Endodermal cell (in vitro differentiated cells): ENCODE measurements around the gene ZNF785. TPM values are rescaled to one million over a fixed set of nuclear protein-coding genes. Genes with fewer than 3 reads are reported as not detected.

ENCODE experiments used
- DNase-seq: peaks from one replicate; pipeline ENCODE4 v3.0.0-alpha.2; 2017
- H3K27ac ChIP-seq: 2 replicates; pipeline ENCODE4 v1.5.1; 2013; ENCODE audit warnings: mild to moderate bottlenecking, low read depth, low read length, moderate library complexity
- H3K27me3 ChIP-seq: 2 replicates; pipeline ENCODE4 v1.6.1; 2013; ENCODE audit warnings: mild to moderate bottlenecking, low read length, moderate library complexity; ENCODE audit not compliant: insufficient read depth, control insufficient read depth, poor library complexity, severe bottlenecking
- H3K36me3 ChIP-seq: 2 replicates; pipeline ENCODE4 v1.7.0; 2013; ENCODE audit warnings: mild to moderate bottlenecking, low read length, moderate library complexity; ENCODE audit not compliant: control insufficient read depth, insufficient read depth
- H3K4me1 ChIP-seq: one replicate; pipeline ENCODE4 v1.7.0; 2013; ENCODE audit warnings: low read length; ENCODE audit not compliant: control insufficient read depth, insufficient read depth
- H3K4me3 ChIP-seq: 2 replicates; pipeline ENCODE4 v1.5.1; 2013; ENCODE audit warnings: mild to moderate bottlenecking, low read length, moderate library complexity
- H3K9ac ChIP-seq: 2 replicates; pipeline ENCODE4 v1.6.1; 2013; ENCODE audit warnings: mild to moderate bottlenecking, low read length, moderate library complexity; ENCODE audit not compliant: poor library complexity, severe bottlenecking; ENCODE audit errors: extremely low read depth
- H3K9me3 ChIP-seq: 2 replicates; pipeline ENCODE4 v1.6.1; 2013; ENCODE audit warnings: mild to moderate bottlenecking, low read length, moderate library complexity; ENCODE audit not compliant: control insufficient read depth
- H3K27ac Mint-ChIP-seq: 2 replicates; pipeline ENCODE4 v1.8.0; 2020; ENCODE audit warnings: mixed read lengths
- H3K27me3 Mint-ChIP-seq: 2 replicates; pipeline ENCODE4 v1.8.0; 2021; ENCODE audit warnings: mild to moderate bottlenecking, mixed read lengths; ENCODE audit not compliant: insufficient read depth
- H3K36me3 Mint-ChIP-seq: 2 replicates; pipeline ENCODE4 v1.8.0; 2020; ENCODE audit warnings: low read depth, mixed read lengths
- H3K4me1 Mint-ChIP-seq: 2 replicates; pipeline ENCODE4 v1.8.0; 2020; ENCODE audit warnings: mixed read lengths
- H3K4me3 Mint-ChIP-seq: 2 replicates; pipeline ENCODE4 v1.8.0; 2020; ENCODE audit warnings: mild to moderate bottlenecking, moderate library complexity, mixed read lengths
- H3K9me3 Mint-ChIP-seq: 2 replicates; pipeline ENCODE4 v1.8.0; 2020; ENCODE audit warnings: mild to moderate bottlenecking, mixed read lengths
- WGBS, 2 experiments: methylation state at CpG; one replicate each; pipeline versions ENCODE4 v1.1.5 to v1.1.7; 2013; ENCODE audit warnings: missing lambda C conversion rate in 2 of 2, mixed read lengths in 1 of 2; ENCODE audit not compliant: insufficient coverage in 1 of 2, insufficient read length in 1 of 2; 5-methylcytosine and 5-hydroxymethylcytosine counted together
- total RNA-seq, 2 donors: library from RNA; stranded (reverse); fragmentation: NEBNext Ultra II Directional in 1 of 2; extraction: Animal tissue kit (Norgen Biotek cat#: 25700) in 1 of 2; gene quantifications; 2 replicates in 1 of 2; 3 replicates in 1 of 2; pipeline ENCODE4 v1.2.1, GENCODE V29; 2021
- TF ChIP-seq, protein P1 (sequence below): fragments of 200-600 bp; sonication (generic); conservative IDR thresholded peaks from 2 replicates; pipeline ENCODE4 v1.5.0; 2021; ENCODE audit warnings: antibody characterized with exemption, mild to moderate bottlenecking

Gene ZNF785
- total RNA-seq, 2 donors from 2014 or later: 22.5 to 24.0 TPM

- Histone ChIP-seq H3K9ac (no peak overlapping the region), H3K4me3 (no peak overlapping the region)
- 57 to 65% methylated on average over 8 to 16 of the region's 18 CpGs for WGBS, 2 experiments
These were observed 43.4 kb upstream of the ZNF785 start for GRCh38 chr16:30628628-30629540.

GRCh38 chr16:30626236-30626635, 40.7 kb upstream of the ZNF785 start:
- no peak overlapping the region for H3K9ac ChIP-seq
- DNase-seq: no peak
- Mint-ChIP-seq H3K27me3 (peaks cover 37% of the 10 kb centered on the region), H3K4me3 (no peak overlapping the region), H3K27ac (no peak overlapping the region), H3K36me3 (no peaks in the 10 kb centered on the region), H3K9me3 (peaks cover 5% of the 10 kb centered on the region), H3K4me1 (no peaks in the 10 kb centered on the region)
- H3K27ac ChIP-seq: no peak overlapping the region
- H3K27me3 ChIP-seq: peaks cover 13% of the 10 kb centered on the region
- H3K4me1 ChIP-seq: no peaks in the 10 kb centered on the region
- TF ChIP-seq, protein P1, sequence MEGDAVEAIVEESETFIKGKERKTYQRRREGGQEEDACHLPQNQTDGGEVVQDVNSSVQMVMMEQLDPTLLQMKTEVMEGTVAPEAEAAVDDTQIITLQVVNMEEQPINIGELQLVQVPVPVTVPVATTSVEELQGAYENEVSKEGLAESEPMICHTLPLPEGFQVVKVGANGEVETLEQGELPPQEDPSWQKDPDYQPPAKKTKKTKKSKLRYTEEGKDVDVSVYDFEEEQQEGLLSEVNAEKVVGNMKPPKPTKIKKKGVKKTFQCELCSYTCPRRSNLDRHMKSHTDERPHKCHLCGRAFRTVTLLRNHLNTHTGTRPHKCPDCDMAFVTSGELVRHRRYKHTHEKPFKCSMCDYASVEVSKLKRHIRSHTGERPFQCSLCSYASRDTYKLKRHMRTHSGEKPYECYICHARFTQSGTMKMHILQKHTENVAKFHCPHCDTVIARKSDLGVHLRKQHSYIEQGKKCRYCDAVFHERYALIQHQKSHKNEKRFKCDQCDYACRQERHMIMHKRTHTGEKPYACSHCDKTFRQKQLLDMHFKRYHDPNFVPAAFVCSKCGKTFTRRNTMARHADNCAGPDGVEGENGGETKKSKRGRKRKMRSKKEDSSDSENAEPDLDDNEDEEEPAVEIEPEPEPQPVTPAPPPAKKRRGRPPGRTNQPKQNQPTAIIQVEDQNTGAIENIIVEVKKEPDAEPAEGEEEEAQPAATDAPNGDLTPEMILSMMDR: no peak
- WGBS, 2 experiments: 93 to 95% methylated on average over 7 to 9 of the region's 9 CpGs
- no peaks in the 10 kb centered on the region for H3K36me3 ChIP-seq
- H3K4me3 ChIP-seq: no peak overlapping the region
- H3K9me3 ChIP-seq: no peaks in the 10 kb centered on the region

More at GRCh38 chr16:30628628-30629540, 43.4 kb upstream of the ZNF785 start:
- Histone ChIP-seq H3K4me1 (no peaks in the 10 kb centered on the region), H3K36me3 (no peaks in the 10 kb centered on the region), H3K9me3 (no peaks in the 10 kb centered on the region), H3K27me3 (peaks cover 5% of the 10 kb centered on the region), H3K27ac (no peak overlapping the region)
- H3K4me3 Mint-ChIP-seq: no peak overlapping the region
- peaks cover 2% of the 10 kb centered on the region for H3K9me3 Mint-ChIP-seq
- H3K36me3 Mint-ChIP-seq: no peaks in the 10 kb centered on the region
- H3K27me3 Mint-ChIP-seq: peaks cover 16% of the 10 kb centered on the region
- H3K4me1 Mint-ChIP-seq: no peaks in the 10 kb centered on the region
- TF ChIP-seq, protein P1: peak; percentile 92
- H3K27ac Mint-ChIP-seq: no peak overlapping the region
- DNase-seq: peak; percentile 96

DNA sequence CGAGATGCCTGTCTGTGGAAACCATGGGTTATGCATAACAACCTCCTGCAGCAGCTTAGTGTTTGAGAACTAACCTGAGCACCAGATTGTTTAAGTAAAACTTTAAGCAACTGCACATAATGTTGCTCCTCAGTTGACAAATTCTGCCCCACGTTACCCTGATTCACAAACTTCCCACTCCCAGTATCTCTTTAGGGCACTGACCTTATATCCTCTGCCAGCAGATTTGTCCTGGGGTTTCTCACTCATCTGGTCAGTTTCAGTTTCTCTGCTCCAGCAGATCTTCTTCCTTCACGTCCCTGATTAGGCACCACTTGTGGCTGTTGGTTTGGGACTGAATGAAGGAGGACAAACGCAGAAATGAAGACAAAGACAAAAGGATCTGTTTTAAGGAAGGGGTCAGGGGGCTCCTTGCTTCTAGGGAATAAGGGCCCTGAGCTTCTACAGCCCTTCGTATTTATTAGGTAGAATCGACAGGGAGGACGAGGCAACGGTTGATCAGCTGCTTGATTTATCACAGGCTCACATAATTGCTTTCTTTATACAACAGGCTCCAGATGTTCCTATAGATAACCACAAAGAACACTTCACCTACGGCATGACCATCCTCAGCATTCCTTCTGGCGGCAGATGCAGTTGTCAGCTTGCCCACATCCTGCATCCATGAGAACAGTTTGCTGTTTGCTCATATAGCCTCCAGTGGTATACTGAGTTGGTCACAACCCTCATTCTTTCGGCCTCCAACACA, 38.2 kb upstream of the ZNF785 start:
- Mint-ChIP-seq H3K9me3 (peaks cover 8% of the 10 kb centered on the region), H3K4me3 (no peak overlapping the region), H3K4me1 (no peaks in the 10 kb centered on the region), H3K27me3 (peaks cover 38% of the 10 kb centered on the region), H3K27ac (no peak overlapping the region), H3K36me3 (no peaks in the 10 kb centered on the region)
- H3K27me3 ChIP-seq: peaks cover 22% of the 10 kb centered on the region
- TF ChIP-seq, protein P1: no peak
- DNase-seq: no peak
- H3K9me3 ChIP-seq: no peaks in the 10 kb centered on the region
- H3K4me3 ChIP-seq: no peak overlapping the region
- H3K27ac ChIP-seq: no peak overlapping the region
- no peak overlapping the region for H3K9ac ChIP-seq
- H3K4me1 ChIP-seq: no peaks in the 10 kb centered on the region
- 91 to 92% methylated on average over 9 to 11 of the region's 11 CpGs for WGBS, 2 experiments
- H3K36me3 ChIP-seq: no peaks in the 10 kb centered on the region
